ENCODE data around the gene HID1.
"Not testable (repeated sequence)": the region's sequence is repeated elsewhere in the genome, so short reads cannot be mapped to it uniquely, and the experiment has no call there.

Gene HID1

GRCh38 chr17:74972107-74972972, at the start of gene HID1:
HID1 (minus strand) TSS chr17:74972759; CDS start chr17:74972656, 103 bp downstream.
- DNase-seq = no peak

- DNase-seq = no peak
Observed at GRCh38 chr17:75020331-75021110, 48.0 kb upstream of the HID1 start.

GRCh38 chr17:75019710-75020109, 47.2 kb upstream of the HID1 start:
- no peak for DNase-seq

- DNase-seq = no peak
Observed at GRCh38 chr17:75019146-75019545, 46.6 kb upstream of the HID1 start.

DNA sequence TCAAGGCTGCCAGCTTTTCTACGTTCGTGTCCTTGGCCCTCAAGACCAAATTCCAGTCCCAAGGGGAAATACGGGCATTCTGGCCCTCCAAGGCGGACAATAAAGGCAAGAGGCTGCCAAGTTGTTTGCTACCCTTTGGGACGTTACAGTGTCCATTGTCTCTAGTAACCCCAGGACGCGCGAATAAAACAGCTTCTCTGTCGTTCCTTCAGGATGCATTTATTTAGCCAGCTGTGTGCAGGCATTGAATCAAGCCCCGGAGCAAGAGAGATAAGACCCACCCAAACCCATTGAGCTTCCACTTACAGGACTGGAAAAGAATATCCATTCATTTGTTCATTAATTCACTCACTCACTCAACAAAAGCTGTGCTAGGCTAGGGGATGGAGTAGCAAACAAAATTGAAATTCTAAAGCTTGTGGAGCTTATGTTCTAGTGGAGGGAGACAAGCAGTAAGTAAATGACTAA, 40.6 kb upstream of the HID1 start:
- no peak for DNase-seq

GRCh38 chr17:75012346-75013091, 40.0 kb upstream of the HID1 start, which contains the start of gene MRPL58:
MRPL58 (plus strand) TSS chr17:75012670; CDS start chr17:75012687, 17 bp downstream.
- DNase-seq = peak; percentile 78

- DNase-seq = no peak
Observed at GRCh38 chr17:75012096-75012345, 39.5 kb upstream of the HID1 start.

DNA sequence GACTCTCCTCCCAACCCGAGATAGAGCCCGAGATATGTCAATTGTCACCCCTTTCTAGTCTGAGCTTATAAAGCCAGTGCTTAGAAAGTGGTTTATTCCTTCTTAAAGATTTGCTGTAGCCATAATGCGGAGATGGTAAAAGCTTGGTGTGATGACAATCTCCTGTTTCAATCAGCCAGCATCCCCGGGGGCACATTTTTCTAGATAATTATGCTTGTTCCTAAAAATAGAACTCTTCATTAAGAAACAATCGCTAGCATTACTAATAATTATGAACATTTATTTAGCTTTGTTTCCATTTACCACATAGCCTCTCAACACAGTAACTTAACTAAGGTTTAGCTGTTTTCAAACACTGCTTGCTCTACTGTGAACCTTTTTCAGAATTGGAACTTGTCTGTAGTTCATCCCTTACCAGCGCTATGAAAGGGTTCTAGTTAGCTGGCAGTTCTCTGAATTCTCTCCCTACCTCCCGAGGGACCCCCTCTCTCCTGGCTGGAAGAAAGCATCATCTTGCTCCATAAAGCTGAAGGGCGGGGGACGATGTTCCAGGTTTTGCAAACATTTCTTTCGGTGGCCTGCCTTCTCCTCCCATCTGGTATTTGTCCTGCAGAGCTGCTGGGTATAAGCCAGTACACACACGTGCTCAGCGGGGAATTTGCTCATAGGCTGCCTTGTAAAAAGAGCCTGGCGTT, 39.0 kb upstream of the HID1 start:
- no peak for DNase-seq

DNA sequence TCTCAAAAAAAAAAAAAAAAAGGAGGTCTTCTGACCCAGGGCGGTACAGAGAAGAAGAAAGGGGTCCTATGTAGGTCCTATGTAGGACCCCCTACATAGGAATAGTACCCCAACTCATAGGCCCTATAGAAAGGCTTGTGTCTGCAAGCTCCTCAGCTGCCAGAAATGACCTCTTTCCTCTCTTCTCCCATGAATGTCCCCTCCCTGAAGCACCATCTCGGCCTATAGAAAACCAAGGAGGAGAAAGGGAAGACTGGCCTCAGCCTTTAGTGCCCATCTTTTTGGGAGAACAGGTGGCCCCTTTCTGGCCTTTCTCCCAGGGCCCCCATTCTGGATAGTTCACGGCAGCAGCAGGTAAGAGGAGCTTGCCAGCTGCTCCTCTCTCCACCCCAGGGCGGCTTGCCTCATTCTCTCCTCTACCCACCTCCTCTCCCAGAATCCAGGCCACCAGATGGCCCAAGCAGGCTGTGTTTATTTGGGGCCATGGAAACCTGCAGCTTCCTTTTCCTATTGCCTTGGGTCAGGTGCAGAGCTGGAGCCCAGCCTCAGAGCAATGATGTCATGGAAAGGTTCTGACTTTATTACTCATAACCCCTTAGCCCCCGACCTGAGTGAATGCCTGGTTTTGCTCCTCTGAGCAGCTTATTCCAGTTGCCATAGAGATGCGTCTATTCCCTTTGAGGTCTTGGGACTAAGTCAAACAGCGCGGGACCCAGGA, 38.3 kb upstream of the HID1 start:
- DNase-seq = no peak

DNA sequence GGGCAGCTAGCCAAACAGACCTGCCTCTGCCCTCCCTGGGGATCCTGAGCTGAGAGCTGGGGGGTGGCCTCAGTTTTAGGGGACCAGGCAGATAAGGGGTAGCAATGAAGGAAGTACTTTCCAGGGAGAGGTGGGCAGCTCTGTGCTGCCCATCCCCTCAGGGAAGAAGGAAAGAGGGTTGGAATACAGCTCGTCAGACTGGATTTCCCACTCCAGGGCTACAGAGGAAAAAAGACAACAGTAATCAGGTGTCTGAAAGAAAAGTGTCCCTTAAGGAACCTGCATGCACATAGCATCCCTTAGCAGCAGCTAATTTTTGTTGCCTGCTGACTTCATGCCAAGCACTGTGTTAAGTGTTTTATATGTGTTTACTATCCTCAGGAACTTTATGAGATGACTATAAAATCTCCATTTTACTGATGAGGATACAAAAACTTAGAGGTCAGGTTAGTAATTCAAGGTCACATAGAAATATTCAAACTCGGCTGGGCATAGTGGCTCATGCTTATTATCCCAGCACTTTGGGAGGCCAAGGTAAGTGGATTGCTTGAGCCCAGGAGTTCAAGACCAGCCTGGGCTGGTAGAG, 36.7 kb upstream of the HID1 start:
- DNase-seq = no peak

DNA sequence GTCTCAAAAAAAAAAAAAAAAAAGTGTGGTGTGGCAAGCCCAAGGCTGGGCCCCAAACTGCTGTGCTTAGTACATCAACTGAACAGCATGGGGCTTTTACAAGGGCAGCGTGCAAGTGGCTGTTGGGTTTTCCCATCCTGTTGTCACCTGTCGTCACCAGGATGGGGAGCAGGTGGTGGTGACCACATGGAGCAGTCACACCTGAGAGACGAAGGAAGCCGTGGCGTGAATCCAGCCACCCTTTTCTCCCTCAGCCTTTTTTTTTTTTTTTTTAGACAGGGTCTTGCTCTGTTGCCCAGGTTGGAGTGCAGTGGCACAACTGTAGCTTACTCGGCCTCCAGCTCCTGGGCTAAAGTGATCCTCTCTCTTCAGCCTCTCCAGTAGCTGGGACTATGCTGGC, 35.8 kb upstream of the HID1 start:
- no peak for DNase-seq

GRCh38 chr17:75006653-75007052, 34.1 kb upstream of the HID1 start:
- peak; percentile 50 for DNase-seq

- DNase-seq = not testable (repeated sequence)
Observed at GRCh38 chr17:75006084-75006483, 33.5 kb upstream of the HID1 start.

GRCh38 chr17:75005291-75005690, 32.7 kb upstream of the HID1 start:
- DNase-seq = no peak

GRCh38 chr17:75004371-75004770, 31.8 kb upstream of the HID1 start:
- no peak for DNase-seq

- DNase-seq = no peak
Observed at GRCh38 chr17:75003957-75004355, 31.4 kb upstream of the HID1 start.

GRCh38 chr17:75003070-75003956, 30.8 kb upstream of the HID1 start:
- no peak for DNase-seq

GRCh38 chr17:75001915-75002843, 29.6 kb upstream of the HID1 start:
- DNase-seq = peak; percentile 63

- DNase-seq = no peak
Observed at GRCh38 chr17:74999523-74999922, 27.0 kb upstream of the HID1 start.

All from inflammatory macrophage treated with lipopolysaccharide for 4 hours (primary cell).